ENCODE results near the gene ARSK.

Gene ARSK

DNA sequence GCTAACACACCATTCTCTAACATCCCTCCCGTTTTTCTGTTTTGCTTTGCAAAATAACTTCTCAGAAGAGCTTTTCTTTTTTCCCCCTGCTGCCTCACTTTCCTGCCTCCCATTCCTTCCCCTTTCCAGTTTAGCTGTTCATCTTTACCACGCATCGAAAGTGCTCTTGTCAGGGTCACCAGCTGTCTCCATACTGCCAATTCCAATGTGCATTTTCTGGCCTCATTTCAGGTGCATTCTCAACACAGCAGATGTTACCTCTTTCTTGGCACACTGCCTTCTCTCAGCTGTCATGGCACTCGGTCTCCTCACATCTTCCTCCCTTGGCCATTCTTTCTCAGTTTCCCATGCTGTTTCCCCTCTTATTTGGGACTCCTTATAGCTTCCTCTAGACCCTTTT lies 9.5 kb downstream of the ARSK start:
- DNase-seq = no peak

DNA sequence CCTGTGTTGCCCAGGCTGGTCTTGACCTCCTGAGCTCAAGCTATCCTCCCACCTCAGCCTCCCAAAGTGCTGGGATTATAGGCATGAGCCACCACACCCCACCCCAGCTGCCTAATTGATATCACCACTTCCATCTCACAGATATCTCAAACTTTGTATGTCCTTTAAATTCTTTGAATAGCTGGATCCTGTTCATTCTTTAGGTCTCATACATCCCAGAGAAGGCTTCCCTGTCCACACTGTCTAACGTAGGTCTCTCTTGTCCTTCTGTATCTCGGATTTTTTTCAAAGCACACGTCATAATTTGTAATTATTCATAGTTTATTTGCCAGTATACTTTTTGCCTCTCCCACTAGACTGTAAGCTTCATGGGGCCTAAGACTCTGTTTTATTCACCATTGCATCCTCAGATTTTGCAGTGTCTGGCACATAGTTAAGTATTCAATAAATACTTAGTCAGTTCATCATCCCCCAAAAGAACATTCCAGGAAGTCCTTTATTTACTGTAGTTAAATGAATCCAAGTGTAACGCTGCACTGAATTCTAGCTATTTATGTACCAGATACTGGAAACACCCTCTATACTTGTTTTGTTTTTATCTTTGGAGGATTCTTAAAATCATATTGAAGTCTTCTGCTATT lies 10.5 kb downstream of the ARSK start:
- DNase-seq = no peak

DNA sequence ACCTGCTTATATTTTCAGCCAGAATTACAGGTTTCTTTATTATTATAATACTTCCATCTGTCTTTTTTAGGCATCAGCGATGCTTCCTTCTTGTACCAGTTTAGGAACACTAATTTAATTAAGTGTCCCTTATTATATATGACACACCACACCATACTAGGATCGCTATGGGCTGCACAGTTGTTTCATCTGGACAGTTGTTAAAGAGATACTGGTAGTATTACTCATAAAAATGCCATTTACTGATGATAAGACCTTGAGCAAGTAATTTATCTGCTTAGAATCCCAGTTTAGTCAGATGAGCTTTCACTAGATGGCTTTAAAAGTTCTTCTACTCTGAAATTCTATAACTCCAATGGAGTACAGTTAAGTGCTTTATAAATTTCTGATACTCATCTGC lies 17.1 kb downstream of the ARSK start:
- DNase-seq = no peak

DNA sequence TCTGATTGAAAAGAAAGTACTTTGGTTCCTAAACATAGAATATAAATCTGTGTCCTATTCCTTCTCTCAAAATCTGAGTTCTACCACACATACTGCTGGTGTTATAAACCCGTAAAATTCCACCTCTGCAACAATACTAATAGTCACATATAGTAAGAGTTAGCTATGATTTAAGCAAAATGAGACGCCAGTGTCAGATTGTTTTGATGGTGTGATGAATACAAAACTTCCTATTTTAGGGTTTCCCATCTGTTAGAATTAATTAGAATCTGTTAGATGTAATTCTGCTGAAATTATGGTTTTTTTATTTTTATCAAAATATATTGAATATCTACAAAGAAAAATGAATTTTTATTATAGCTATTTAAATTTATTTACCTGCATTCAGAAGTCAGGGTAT lies 26.7 kb downstream of the ARSK start:
- no peak for DNase-seq

DNA sequence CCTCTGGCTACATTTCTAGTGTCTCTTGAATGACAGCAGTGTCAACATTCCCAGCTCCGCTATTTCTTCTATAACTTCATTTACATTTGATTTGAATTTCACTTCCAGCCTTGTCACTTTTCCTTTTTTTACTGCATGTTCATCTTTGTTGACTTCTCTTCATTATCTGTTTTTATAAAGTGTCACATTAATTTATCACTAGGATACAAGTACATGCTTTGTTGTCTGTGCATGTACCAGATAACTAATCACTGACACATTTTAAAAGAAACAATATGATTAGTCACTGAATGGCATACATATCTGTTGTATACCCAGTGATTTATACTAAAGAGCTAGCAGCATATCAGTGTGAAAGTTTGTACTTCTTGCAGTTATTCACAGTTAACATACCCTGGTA lies 29.1 kb downstream of the ARSK start:
- no peak for DNase-seq

DNA sequence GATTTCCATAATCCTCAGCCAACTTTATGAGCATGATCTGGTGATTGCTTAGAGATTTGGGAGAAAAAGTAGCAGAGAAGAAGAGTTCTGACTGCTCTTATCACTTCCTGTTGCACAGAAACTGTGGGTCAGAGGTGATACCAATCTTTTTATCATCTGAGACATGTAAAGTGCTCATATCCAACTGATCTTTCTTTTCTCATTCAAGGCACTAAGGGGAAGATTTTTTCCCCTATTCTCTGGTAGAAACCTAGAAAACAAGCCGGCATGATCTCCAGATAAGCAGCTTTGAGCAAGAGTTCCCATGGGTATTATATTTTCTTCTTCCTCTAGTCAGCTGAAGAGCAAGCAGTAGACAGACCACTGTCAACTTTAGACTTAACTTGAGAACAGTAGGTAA lies 36.0 kb downstream of the ARSK start:
- no peak for DNase-seq

DNA sequence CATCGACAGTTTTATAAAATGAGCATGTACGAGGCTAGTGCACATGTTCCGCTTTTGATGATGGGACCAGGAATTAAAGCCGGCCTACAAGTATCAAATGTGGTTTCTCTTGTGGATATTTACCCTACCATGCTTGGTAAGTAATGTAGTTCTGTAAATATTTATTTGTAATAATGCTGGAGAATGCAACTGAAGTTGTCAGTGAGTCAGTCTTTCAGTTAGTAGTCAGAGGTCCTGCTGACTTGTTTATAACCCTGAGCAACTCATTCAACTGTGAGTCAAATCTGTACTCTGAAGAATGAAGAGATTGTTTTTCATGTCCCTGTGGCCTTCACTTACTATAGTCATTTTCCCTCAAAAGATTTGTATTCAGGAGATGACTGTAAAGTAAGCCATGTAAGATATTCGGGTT lies 36.6 kb downstream of the ARSK start:
- no peak for DNase-seq

DNA sequence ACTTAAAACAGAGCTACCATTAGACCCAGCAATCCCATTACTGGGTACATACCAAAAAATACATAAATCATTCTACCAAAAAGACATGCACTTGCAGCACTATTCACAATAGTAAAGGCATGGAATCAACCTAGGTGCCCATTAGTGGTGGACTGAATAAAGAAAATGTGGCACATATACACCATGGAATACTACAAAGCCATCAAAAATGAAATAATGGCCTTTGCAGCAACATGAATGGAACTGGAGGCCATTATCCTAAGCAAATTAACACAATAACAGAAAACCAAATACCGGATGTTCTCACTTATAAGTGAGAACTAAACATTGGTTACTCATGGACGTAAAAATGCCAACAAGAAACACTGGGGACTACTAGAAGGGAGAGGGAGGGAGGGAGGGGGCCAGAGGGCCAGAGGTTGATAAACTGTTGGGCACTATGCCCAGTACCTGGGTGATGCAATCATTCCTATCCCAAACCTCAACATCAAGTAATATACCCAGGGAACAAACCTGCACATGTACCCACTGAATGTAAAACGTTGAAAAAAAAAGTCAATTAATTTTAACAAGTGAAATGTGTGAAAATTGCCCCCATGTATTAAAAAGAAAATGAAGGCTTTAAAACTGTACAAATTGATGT lies 40.5 kb downstream of the ARSK start:
- no peak for DNase-seq

DNA sequence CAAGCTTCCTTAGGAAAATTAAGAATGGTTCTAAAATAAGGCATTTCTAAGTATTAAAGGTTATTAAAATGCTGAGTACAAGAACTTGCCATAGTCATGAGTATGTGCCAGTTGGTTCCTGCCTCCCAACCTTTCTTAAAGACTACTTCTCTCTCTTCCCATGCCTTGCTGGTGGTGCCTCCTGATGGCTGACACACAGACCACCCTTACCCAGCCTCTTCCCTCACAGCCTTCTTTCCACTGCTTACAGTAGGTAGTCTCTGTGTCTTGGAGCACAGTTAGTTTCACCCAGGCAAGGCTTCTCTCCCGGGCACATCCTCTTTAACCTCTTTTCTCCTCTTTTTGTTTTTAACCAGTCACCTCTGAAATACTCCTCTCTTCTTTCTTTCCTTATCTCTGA lies 44.4 kb downstream of the ARSK start:
- no peak for DNase-seq

DNA sequence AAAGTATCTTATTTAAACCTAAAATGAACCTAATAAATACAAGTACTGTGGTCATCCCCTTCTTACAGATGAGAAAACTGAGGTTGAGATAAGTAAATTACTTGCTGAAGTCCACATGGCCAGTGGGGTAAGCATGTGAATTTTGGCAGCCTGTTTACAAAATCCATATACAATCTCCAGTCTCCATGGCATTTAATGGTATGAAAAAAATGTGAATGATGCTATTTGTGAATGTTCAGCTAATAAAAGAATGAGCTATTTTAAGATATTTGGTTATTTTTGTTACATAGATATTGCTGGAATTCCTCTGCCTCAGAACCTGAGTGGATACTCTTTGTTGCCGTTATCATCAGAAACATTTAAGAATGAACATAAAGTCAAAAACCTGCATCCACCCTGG lies 45.7 kb downstream of the ARSK start:
- DNase-seq = no peak

DNA sequence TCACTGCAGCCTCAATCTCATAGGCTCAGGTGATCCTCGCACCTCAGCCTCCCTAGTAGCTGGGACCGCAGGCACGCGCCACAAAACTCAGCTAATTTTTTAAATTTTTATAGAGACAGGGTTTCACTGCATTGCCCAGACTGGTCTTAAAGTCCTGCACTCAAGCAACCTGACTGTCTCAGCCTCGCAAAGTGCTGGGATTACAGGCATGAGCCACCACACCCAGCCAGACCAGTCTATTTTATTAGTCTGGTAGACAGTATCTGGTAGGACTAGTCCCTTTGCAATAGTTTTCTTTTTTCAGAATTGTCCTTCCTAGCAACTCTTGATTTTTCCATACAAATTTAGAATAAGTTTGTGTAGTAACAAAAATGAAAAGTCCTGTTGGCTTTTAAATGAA lies 50.9 kb downstream of the ARSK start:
- no peak for DNase-seq

DNA sequence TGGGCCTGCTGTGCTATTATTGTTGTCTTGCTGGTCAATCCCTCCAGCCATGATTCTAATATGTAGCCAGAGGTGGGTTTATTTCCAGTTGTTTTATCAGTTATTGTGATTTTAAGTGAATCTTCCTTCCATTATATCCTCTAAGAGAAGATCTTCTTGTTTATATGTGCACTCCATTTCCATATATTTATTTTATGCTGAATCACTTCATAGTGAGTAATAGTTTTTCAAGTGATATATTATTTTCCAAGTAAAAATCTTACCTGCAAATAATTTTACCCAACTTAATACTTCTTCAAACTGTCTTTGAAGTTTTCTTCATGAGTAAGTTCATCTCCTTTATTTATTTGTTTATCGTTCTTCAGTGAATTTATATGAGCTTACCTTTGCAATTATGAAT lies 51.5 kb downstream of the ARSK start:
- no peak for DNase-seq

DNA sequence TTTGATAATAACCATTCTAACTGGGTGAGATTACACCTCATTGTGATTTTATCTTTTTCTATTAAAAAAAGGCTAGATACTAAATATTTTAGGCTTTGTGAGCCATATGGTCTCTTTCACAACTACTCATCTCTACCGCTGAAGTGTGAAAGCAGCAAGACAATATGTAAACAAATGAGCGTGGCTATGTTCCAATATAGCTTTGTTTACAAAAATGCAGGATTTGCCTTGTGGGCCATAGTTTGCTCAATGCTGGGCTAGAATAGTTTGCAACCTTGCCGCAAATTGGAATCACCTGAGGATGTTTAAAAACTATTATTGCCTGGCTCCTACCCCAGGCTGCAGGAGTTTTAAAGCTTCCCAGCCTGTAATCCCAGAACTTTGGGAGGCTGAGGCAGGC lies 54.8 kb downstream of the ARSK start:
- no peak for DNase-seq

DNA sequence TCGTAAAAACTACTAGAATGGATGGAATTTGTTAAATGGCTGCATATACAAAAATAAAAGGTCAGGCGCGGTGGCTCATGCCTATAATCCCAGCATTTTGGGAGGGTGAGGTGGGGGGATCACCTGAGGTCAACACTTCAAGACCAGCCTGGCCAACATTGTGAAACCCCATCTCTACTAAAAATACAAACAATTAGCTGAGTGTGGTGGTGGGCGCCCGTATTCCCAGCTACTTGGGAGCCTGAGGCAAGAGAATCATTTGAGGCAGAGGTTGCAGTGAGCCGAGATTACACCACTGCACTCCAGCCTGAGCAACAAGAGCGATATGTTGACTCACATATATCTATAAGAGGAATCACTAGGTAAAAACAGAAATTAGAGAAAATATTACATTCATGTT lies 55.6 kb downstream of the ARSK start:
- DNase-seq = no peak

DNA sequence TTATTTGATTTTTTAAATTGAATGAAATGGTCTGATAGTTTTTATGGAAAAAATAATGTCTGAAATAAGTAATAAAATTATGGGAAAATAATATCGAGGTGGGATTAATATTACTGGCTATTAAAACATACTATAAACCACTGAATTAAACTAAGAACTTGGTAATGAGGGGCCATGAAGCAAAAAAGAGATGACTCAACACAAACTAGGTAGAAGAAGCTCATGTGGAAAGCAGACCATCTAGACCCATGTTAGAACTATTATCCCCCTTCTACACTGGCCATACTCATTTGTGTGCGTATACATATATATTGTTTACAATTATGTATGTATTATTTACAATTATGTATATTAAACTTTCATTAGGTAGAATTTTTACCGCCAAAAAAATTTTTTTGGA lies 56.5 kb downstream of the ARSK start:
- DNase-seq = no peak

DNA sequence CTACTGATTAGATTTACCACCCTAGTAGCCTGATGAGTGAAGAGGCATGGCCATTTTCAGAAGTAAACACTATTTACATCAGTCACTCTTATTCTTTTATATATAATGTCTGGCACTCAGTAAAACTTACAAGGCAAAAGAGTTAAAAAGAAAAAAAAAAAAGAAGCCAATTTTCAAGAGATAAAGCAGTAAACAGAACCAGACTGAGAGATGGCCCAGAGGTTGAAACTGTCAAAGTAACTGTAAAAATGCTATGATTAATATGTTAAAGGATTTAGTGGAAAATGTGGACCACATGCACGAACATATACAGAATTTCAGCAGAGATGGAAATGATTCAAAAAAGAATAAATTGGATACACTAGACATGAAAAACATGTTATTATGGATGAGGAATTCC lies 58.6 kb downstream of the ARSK start:
- no peak for DNase-seq

DNA sequence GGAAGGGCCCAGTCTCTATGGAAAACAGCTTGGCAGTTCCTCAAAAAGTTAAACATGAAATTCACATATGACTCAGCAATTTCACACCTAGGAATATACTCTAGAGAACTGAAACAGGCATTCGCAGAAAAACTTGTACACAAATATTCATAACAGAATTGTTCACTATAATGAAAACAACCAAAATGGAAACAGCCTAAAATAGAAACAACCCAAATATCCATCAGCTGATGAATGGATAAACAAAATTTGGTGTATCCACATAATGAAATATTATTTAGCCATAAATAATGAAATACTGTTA lies 60.2 kb downstream of the ARSK start:
- DNase-seq = no peak

DNA sequence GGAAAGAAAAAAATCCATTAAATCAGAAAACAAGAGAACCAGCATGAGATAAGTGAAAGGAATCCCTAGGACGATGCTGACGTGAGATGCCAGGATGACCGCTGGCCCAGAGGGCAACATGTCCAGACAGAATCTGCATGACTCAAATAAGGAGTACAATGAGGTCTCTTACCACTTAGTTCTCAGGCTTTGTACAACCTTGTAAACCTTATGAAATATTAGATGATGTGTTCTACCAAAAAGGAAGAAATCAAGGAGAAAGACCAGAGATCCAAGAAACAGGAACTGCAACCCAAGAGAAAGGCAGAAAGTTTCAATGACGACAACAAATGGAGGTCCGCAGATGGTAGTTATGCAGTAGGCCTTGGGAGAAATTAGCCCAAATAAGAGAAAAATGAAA lies 62.2 kb downstream of the ARSK start:
- DNase-seq = no peak

DNA sequence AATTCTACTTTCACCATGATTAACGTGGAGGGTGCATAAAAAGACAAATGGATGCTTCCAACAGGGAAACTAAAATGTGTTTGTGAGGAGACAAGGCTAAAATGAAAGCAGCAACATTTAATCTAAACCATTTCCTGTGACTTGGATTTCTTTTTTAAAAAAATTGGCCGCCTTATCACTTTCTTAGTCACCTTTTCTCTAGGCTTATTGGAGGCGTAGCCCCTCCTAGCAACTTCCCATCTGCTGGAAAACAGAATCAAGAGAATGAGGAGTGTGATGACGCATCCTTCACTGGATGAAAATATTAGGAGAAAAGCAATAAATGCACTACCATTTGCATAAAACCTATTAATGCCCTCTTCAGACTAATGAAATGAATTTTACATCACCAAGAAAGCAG lies 64.2 kb downstream of the ARSK start:
- DNase-seq = no peak

DNA sequence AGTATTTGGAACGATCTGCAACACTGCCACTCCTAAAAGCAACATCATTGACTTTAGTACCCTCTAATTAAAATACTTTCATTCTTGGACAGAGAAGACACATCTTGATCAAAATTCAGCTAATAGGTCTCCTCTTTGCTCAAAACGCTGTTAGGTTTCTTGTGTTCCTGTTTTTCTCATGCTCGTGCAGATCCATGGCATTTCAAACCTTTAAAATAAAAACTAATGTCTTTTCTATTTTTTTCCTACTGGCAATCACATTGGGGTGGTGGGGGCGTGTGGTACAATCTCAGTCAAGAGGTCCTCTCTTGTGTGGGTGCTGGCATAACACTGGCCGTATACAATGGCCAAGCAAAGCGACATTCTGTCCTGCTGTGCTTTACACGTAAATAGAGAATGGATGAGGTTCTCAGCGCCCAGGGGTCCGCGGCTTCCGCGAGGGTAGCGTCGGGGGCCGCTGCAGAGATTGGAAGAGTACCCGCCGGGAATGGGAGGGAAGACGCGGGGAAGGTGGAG lies 64.7 kb downstream of the ARSK start:
- no peak for DNase-seq

DNA sequence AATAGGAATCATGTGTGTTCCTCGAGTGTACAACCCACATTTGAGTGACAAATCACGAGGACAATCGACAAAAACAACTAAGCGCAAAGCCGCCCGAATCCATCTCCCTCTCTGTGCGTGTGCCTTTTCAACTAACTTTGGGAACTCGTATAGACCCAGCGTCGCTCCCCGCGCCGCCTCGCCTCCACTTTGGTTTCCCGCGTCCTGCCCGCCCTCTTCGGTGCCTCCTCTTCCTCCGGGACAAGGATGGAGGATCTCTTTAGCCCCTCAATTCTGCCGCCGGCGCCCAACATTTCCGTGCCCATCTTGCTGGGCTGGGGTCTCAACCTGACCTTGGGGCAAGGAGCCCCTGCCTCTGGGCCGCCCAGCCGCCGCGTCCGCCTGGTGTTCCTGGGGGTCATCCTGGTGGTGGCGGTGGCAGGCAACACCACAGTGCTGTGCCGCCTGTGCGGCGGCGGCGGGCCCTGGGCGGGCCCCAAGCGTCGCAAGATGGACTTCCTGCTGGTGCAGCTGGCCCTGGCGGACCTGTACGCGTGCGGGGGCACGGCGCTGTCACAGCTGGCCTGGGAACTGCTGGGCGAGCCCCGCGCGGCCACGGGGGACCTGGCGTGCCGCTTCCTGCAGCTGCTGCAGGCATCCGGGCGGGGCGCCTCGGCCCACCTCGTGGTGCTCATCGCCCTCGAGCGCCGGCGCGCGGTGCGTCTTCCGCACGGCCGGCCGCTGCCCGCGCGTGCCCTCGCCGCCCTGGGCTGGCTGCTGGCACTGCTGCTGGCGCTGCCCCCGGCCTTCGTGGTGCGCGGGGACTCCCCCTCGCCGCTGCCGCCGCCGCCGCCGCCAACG lies 65.3 kb downstream of the ARSK start, which contains the start of gene GPR150:
Gene GPR150 (plus strand): TSS at position 58 of the 840 bp plus-strand sequence. CDS start 189 bp downstream, at position 247.
- no peak for DNase-seq

DNA sequence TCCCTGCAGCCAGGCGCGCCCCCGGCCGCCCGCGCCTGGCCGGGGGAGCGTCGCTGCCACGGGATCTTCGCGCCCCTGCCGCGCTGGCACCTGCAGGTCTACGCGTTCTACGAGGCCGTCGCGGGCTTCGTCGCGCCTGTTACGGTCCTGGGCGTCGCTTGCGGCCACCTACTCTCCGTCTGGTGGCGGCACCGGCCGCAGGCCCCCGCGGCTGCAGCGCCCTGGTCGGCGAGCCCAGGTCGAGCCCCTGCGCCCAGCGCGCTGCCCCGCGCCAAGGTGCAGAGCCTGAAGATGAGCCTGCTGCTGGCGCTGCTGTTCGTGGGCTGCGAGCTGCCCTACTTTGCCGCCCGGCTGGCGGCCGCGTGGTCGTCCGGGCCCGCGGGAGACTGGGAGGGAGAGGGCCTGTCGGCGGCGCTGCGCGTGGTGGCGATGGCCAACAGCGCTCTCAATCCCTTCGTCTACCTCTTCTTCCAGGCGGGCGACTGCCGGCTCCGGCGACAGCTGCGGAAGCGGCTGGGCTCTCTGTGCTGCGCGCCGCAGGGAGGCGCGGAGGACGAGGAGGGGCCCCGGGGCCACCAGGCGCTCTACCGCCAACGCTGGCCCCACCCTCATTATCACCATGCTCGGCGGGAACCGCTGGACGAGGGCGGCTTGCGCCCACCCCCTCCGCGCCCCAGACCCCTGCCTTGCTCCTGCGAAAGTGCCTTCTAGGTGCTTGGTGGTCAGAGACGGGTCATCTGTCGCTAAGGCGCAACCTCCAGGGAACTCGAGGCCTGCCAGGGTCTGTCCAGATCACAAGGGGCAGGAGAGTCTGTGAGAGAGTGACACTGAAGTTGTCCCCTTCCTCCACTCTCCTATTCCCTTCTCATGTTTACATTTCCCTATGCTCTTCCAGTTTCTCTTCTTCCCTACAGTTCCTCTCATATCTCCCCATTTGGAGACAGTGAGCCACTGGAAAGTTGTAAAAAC lies 66.3 kb downstream of the ARSK start:
- no peak for DNase-seq
